HUES6 (cell line): ENCODE measurements around the gene ARMC6.
A peak's percentile ranks its signal among the peaks of the same experiment; 100 is the strongest.
"Not testable (repeated sequence)": the region's sequence is repeated elsewhere in the genome, so short reads cannot be mapped to it uniquely, and the experiment has no call there.

Experiments
- H3K27ac ChIP-seq: 2 replicates; pipeline ENCODE4 v1.7.0; 2013; ENCODE audit warnings: low read depth, mild to moderate bottlenecking, low read length, inconsistent platforms
- H3K27me3 ChIP-seq: 2 replicates; pipeline ENCODE4 v1.6.1; 2013; ENCODE audit warnings: low read length; ENCODE audit not compliant: control insufficient read depth, insufficient read depth
- H3K36me3 ChIP-seq: 2 replicates; pipeline ENCODE4 v1.6.1; 2013; ENCODE audit warnings: low read length; ENCODE audit not compliant: control insufficient read depth, insufficient read depth
- H3K4me1 ChIP-seq: 2 replicates; pipeline ENCODE4 v1.6.1; 2013; ENCODE audit warnings: low read length; ENCODE audit not compliant: control insufficient read depth, insufficient read depth
- H3K4me3 ChIP-seq: 2 replicates; pipeline ENCODE4 v1.5.1; 2013; ENCODE audit warnings: low read depth, low read length
- H3K9ac ChIP-seq: one replicate; pipeline ENCODE4 v1.6.1; 2013; ENCODE audit warnings: mild to moderate bottlenecking, low read length
- H3K9me3 ChIP-seq: 2 replicates; pipeline ENCODE4 v1.6.1; 2013; ENCODE audit warnings: low read depth, low read length; ENCODE audit not compliant: control insufficient read depth, insufficient read depth

The ARMC6 gene

DNA sequence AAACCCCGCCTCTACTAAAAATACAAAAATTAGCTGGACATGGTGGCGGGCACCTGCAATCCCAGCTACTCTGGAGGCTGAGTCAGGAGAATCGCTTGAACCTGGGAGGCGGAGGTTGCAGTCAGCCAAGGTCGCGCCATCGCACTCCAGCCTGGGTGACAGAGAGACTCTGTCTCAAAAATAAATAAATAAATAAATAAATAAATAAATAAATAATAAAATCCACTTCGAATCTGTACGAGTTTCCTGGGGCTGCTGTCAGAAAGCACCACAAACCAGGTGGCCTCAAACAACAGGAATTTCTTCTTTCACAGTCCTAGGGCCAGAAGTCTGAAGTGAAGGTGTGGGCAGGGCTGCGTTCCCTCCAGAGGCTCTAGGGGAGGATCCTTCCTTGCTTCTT lies 69.2 kb downstream of the ARMC6 start:
- H3K4me1 ChIP-seq, result peaks cover 19% of the 10 kb centered on the region
- H3K27me3 ChIP-seq, H3K9me3 ChIP-seq, H3K27ac ChIP-seq, H3K4me3 ChIP-seq, H3K36me3 ChIP-seq, H3K9ac ChIP-seq: not testable (repeated sequence)

DNA sequence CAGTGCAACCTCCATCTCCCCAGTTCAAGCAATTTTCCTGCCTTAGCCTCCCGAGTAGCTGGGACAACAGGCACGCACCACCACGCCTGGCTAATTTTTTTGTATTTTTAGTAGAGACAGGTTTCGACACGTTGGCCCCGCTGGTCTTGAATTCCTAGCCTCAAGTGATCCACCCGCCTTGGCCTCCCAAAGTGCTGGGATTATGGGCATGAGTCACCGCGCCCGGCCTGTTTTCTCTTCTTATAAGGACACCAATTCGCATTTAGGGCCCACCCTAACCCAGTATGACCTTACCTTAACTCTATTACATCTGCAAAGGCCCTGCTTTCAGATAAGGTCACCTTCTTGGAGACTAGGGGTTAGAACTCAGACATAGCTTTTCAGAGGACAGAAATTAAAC lies 69.8 kb downstream of the ARMC6 start:
- no peak overlapping the region for H3K9ac ChIP-seq
- no peak overlapping the region for H3K4me3 ChIP-seq
- no peak overlapping the region for H3K27ac ChIP-seq
- H3K4me1 ChIP-seq, result peaks cover 25% of the 10 kb centered on the region
- no peaks in the 10 kb centered on the region for H3K27me3 ChIP-seq
- no peaks in the 10 kb centered on the region for H3K9me3 ChIP-seq
- H3K36me3 ChIP-seq, result no peaks in the 10 kb centered on the region

GRCh38 chr19:19105365-19106055 lies 72.1 kb downstream of the ARMC6 start:
- peaks cover under 1% of the 10 kb centered on the region for H3K27me3 ChIP-seq
- H3K36me3 ChIP-seq, result no peaks in the 10 kb centered on the region
- peak overlapping the region; percentile 71 for H3K9ac ChIP-seq
- H3K4me3 ChIP-seq, result peak overlapping the region; percentile 67
- no peaks in the 10 kb centered on the region for H3K9me3 ChIP-seq
- H3K4me1 ChIP-seq, result peaks cover 25% of the 10 kb centered on the region
- H3K27ac ChIP-seq, result peak overlapping the region; percentile 29; the same call in 1 of the 2 replicates

DNA sequence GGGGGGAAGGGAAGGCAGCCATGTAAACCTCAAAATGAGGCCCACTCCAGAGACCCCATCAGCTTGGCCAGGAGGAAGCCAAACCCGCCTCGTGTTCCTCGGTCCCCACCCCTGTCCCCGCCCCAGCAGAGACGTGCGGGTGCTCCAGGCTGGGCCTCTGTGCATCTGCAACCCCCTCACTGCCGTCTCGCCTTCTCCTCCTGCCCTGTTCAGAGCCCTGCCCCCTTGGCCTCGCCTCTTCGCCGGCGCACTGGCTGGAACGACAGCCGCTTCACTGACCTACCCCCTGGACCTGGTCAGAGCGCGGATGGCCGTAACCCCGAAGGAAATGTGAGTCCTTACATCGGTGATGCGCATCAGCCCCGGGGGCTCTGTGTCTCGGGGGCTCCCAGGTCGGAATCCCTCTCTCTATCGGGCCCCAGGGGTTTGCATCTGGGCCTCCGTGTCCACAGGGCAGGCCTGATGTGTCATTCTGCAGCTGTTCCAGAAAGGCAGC lies 72.7 kb downstream of the ARMC6 start:
- peaks cover 31% of the 10 kb centered on the region for H3K4me1 ChIP-seq
- peak overlapping the region; percentile 47 for H3K9ac ChIP-seq
- peak overlapping the region; percentile 29; the same call in 1 of the 2 replicates for H3K27ac ChIP-seq

DNA sequence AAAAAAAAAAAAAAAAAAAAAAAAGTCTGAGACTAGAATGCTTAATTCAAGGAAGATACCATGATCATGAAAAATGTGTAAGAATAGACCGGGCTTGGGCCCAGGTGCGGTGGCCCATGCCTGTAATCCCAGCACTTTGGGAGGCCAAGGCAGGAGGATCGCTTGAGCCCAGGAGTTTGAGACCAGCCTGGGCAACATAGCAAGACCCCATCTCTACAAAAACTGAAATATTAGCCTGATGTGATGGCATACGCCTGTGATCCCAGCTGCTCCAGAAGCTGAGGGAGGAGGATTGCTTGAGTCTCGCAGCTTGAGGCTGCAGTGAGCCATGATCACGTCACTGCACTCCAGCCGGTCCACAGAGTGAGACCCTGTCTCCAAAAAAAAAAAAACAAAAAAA lies 73.5 kb downstream of the ARMC6 start:
- H3K4me1 ChIP-seq, result peaks cover 36% of the 10 kb centered on the region
- not testable (repeated sequence) for H3K9ac ChIP-seq, H3K36me3 ChIP-seq, H3K4me3 ChIP-seq, H3K9me3 ChIP-seq, H3K27ac ChIP-seq
- peaks cover 11% of the 10 kb centered on the region for H3K27me3 ChIP-seq

More for the DNA sequence above, 72.7 kb downstream of the ARMC6 start:
- Histone ChIP-seq H3K27me3 (peaks cover 7% of the 10 kb centered on the region), H3K4me3 (peak overlapping the region; percentile 67), H3K36me3 (no peaks in the 10 kb centered on the region), H3K9me3 (no peaks in the 10 kb centered on the region)

- no peaks in the 10 kb centered on the region for H3K9me3 ChIP-seq
- no peak overlapping the region for H3K4me3 ChIP-seq
- H3K27me3 ChIP-seq, result peaks cover 11% of the 10 kb centered on the region
- no peak overlapping the region for H3K9ac ChIP-seq
- H3K27ac ChIP-seq, result no peak overlapping the region
- peaks cover 36% of the 10 kb centered on the region for H3K4me1 ChIP-seq
- H3K36me3 ChIP-seq, result no peaks in the 10 kb centered on the region
These were observed 74.3 kb downstream of the ARMC6 start for GRCh38 chr19:19107654-19108053.
